SU-DHL-6 (cell line): ENCODE results near the gene ELF4.

ENCODE experiments used
- H2AFZ ChIP-seq: fragments of 200-600 bp; sonication (generic); 2 replicates; pipeline ENCODE4 v1.6.1; 2014; ENCODE audit warnings: low read depth, mild to moderate bottlenecking, moderate library complexity, mixed read lengths, antibody characterized with exemption, low read length; ENCODE audit not compliant: severe bottlenecking
- H3F3A ChIP-seq: fragments of 200-600 bp; shearing (Covaris generic); 2 replicates; pipeline ENCODE4 v1.6.0; 2016; ENCODE audit warnings: antibody characterized with exemption, mild to moderate bottlenecking; ENCODE audit not compliant: insufficient read depth
- H3K27ac ChIP-seq: fragments of 200-600 bp; sonication (generic); 2 replicates; pipeline ENCODE4 v1.5.1; 2016; ENCODE audit warnings: low read depth, mild to moderate bottlenecking, low read length, moderate library complexity, mixed read lengths
- H3K27me3 ChIP-seq: fragments of 200-600 bp; sonication (generic), shearing (Covaris generic); 2 replicates; pipeline ENCODE4 v1.6.0; 2014; ENCODE audit warnings: mild to moderate bottlenecking, low read length
- H3K36me3 ChIP-seq: fragments of 200-600 bp; sonication (generic); 2 replicates; pipeline ENCODE4 v1.6.1; 2014; ENCODE audit warnings: mild to moderate bottlenecking, low read length, mixed read lengths
- H3K4me2 ChIP-seq: fragments of 300-600, 200-600 bp; shearing (Covaris generic), sonication (generic); 2 replicates; pipeline ENCODE4 v1.6.0; 2014; ENCODE audit warnings: low read length, low read depth, mild to moderate bottlenecking; ENCODE audit not compliant: poor library complexity, severe bottlenecking
- H3K4me3 ChIP-seq: fragments of 200-600 bp; sonication (generic); 2 replicates; pipeline ENCODE4 v1.5.1; 2014; ENCODE audit warnings: antibody characterized with exemption, low read length, mild to moderate bottlenecking, mixed read lengths; ENCODE audit not compliant: insufficient read depth, poor library complexity, severe bottlenecking
- H3K79me2 ChIP-seq: fragments of 200-600 bp; sonication (generic); 2 replicates; pipeline ENCODE4 v1.6.1; 2014; ENCODE audit warnings: mild to moderate bottlenecking, low read length, moderate library complexity; ENCODE audit not compliant: insufficient read depth
- H3K9ac ChIP-seq: fragments of 200-600 bp; sonication (generic); 2 replicates; pipeline ENCODE4 v1.7.0; 2014; ENCODE audit warnings: mild to moderate bottlenecking, low read length
- H3K9me2 ChIP-seq: fragments of 200-600 bp; sonication (generic); replicated peaks from 2 replicates; pipeline ENCODE4 v1.6.1; 2014; ENCODE audit warnings: low read length; ENCODE audit not compliant: insufficient read depth
- H3K9me3 ChIP-seq: fragments of 200-600 bp; sonication (generic); 2 replicates; pipeline ENCODE4 v1.6.1; 2014; ENCODE audit warnings: low read length, mixed read lengths; ENCODE audit not compliant: insufficient read depth
- H4K20me1 ChIP-seq: fragments of 200-600 bp; sonication (generic); 2 replicates; pipeline ENCODE4 v1.6.1; 2014; ENCODE audit warnings: low read depth, mild to moderate bottlenecking, antibody characterized with exemption, low read length, moderate library complexity, mixed read lengths
- EZH2phosphoT487 ChIP-seq: fragments of 200-600 bp; sonication (generic), shearing (Covaris generic); conservative IDR thresholded peaks from 2 replicates; pipeline ENCODE4 v1.6.1; 2018; ENCODE audit warnings: mild to moderate bottlenecking, antibody characterized with exemption, low read length, moderate library complexity, mixed read lengths
- TF ChIP-seq, protein P1 (sequence below): fragments of 200-600 bp; sonication (generic); IDR thresholded peaks from one replicate; pipeline ENCODE4 v1.5.1; 2017; ENCODE audit warnings: antibody characterized with exemption, mild to moderate bottlenecking, low read length, moderate library complexity; ENCODE audit not compliant: insufficient read depth, poor library complexity, severe bottlenecking

Gene ELF4

DNA sequence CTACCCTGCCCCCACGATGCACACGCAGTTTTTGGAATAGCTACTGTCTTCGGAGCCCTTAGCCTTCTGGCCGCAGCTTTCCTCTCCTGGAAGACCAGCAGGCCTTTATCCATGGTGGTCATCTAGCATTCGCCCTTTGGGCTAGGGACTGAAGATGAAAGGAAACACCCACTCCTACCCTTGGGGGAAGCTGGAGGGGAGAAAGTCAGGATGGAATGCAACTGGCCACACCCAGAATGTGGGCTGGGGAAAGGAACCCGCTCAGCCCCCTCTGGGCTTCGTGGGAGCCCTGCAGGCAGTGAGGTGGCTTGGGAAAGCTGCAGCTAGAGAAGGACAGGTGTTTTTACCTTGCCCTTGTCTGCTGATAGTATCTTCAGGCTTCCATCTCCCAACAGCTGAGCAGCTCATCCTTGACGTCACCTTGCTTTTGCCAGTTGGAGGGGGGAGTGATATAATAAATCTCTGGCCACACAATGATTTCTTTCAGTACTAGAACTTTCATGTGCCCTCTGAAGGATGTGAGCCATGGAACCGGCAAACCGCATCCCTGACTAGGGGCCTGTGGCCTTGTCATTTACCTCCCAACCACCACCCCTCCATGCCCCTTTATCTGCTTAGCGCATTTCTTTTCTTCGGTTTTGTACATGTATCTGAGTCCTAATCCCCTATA lies 59.0 kb downstream of the ELF4 start:
- Histone ChIP-seq H3K9me3 (no peaks in the 10 kb centered on the region), H2AFZ (no peak overlapping the region), H3K27ac (no peak overlapping the region), H4K20me1 (no peaks in the 10 kb centered on the region), H3K4me3 (no peak overlapping the region), H3K79me2 (no peaks in the 10 kb centered on the region), H3K9ac (no peak overlapping the region), H3F3A (no peaks in the 10 kb centered on the region), H3K36me3 (no peaks in the 10 kb centered on the region), H3K9me2 (no peaks in the 10 kb centered on the region), H3K4me2 (no peak overlapping the region), H3K27me3 (no peaks in the 10 kb centered on the region)
- TF ChIP-seq, protein P1, sequence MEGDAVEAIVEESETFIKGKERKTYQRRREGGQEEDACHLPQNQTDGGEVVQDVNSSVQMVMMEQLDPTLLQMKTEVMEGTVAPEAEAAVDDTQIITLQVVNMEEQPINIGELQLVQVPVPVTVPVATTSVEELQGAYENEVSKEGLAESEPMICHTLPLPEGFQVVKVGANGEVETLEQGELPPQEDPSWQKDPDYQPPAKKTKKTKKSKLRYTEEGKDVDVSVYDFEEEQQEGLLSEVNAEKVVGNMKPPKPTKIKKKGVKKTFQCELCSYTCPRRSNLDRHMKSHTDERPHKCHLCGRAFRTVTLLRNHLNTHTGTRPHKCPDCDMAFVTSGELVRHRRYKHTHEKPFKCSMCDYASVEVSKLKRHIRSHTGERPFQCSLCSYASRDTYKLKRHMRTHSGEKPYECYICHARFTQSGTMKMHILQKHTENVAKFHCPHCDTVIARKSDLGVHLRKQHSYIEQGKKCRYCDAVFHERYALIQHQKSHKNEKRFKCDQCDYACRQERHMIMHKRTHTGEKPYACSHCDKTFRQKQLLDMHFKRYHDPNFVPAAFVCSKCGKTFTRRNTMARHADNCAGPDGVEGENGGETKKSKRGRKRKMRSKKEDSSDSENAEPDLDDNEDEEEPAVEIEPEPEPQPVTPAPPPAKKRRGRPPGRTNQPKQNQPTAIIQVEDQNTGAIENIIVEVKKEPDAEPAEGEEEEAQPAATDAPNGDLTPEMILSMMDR: no peak
- TF ChIP-seq EZH2phosphoT487: no peak

- no peaks in the 10 kb centered on the region for H3K9me3 ChIP-seq
- H3K9ac ChIP-seq: no peak overlapping the region
- H3K4me3 ChIP-seq: no peak overlapping the region
- H3K79me2 ChIP-seq: no peaks in the 10 kb centered on the region
- H3K4me2 ChIP-seq: no peak overlapping the region
- no peaks in the 10 kb centered on the region for H3F3A ChIP-seq
- H3K27ac ChIP-seq: no peak overlapping the region
- no peaks in the 10 kb centered on the region for H3K27me3 ChIP-seq
- no peak overlapping the region for H2AFZ ChIP-seq
- no peaks in the 10 kb centered on the region for H4K20me1 ChIP-seq
- no peak for TF ChIP-seq EZH2phosphoT487
- TF ChIP-seq, protein P1: no peak
- H3K36me3 ChIP-seq: no peaks in the 10 kb centered on the region
- no peaks in the 10 kb centered on the region for H3K9me2 ChIP-seq
These were observed 60.5 kb downstream of the ELF4 start for GRCh38 chrX:130049821-130050220.

DNA sequence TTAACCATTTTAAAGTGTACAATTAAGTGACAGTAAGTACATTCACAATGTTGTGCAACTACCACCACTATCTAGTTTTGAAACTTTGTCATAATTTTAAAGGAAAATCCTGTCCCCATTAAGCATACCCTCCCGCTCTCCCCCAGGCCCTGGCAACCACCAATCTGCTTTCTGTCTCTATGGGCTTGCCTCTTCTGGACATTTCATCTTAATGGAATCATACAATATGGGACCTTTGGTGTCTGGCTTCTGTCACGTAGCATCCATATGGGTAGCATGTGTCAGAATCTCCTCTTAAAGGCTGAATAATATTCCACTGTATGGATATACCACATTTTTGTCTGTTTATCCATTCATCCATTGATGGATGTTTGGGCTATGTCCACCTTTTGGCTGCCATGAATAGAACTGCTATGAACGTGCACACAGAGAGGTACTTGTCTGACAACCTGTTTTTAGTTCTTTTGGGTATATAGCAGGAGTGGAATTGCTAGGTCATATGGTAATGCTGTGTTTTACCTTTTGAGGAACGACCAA lies 61.5 kb downstream of the ELF4 start:
- H3K4me2 ChIP-seq: no peak overlapping the region
- H3K27me3 ChIP-seq: no peaks in the 10 kb centered on the region
- H3K27ac ChIP-seq: no peak overlapping the region
- no peaks in the 10 kb centered on the region for H3K9me2 ChIP-seq
- no peak overlapping the region for H3K9ac ChIP-seq
- no peaks in the 10 kb centered on the region for H4K20me1 ChIP-seq
- no peak overlapping the region for H2AFZ ChIP-seq
- no peaks in the 10 kb centered on the region for H3K9me3 ChIP-seq
- TF ChIP-seq, protein P1: no peak
- TF ChIP-seq EZH2phosphoT487: no peak
- no peak overlapping the region for H3K4me3 ChIP-seq
- H3F3A ChIP-seq: no peaks in the 10 kb centered on the region
- no peaks in the 10 kb centered on the region for H3K36me3 ChIP-seq
- no peaks in the 10 kb centered on the region for H3K79me2 ChIP-seq
